IMR-90 (cell line): ENCODE results near the gene ZNF423.

Experiments used
- BHLHE40 ChIP-seq: fragments of 150-350 bp; IDR thresholded peaks from 2 replicates; pipeline ENCODE4 v1.6.1; 2016; ENCODE audit warnings: mild to moderate bottlenecking, low read depth, low read length
- CEBPB ChIP-seq: IDR thresholded peaks from 2 replicates; pipeline ENCODE4 v1.6.1; 2012; ENCODE audit warnings: low read depth, low read length, improper control_type of control experiment
- CTCF ChIP-seq: conservative IDR thresholded peaks from 2 replicates; pipeline ENCODE4 v1.5.1; 2012; ENCODE audit warnings: mild to moderate bottlenecking, low read depth, low read length, improper control_type of control experiment
- ELK1 ChIP-seq: fragments of 150-350 bp; IDR thresholded peaks from 2 replicates; pipeline ENCODE4 v1.6.1; 2016; ENCODE audit warnings: low read depth, mild to moderate bottlenecking, low read length, moderate library complexity, borderline replicate concordance
- MXI1 ChIP-seq: IDR thresholded peaks from 2 replicates; pipeline ENCODE4 v1.6.1; 2012; ENCODE audit warnings: low read depth, mild to moderate bottlenecking, low read length, moderate library complexity, borderline replicate concordance
- RAD21 ChIP-seq: IDR thresholded peaks from 2 replicates; pipeline ENCODE4 v1.6.1; 2012; ENCODE audit warnings: low read length, improper control_type of control experiment
- RCOR1 ChIP-seq: IDR thresholded peaks from 2 replicates; pipeline ENCODE4 v1.6.1; 2012; ENCODE audit warnings: mild to moderate bottlenecking, low read length, improper control_type of control experiment; ENCODE audit not compliant: insufficient replicate concordance
- SMC3 ChIP-seq: fragments of 150-350 bp; IDR thresholded peaks from 2 replicates; pipeline ENCODE4 v1.6.1; 2016; ENCODE audit warnings: low read depth, mild to moderate bottlenecking, antibody characterized with exemption, low read length, moderate library complexity
- TF ChIP-seq, protein P1 (sequence below): fragments of 150-350 bp; IDR thresholded peaks from 2 replicates; pipeline ENCODE4 v1.6.1; 2017; ENCODE audit warnings: mild to moderate bottlenecking, antibody characterized with exemption, low read length, low read depth

- TF ChIP-seq, protein P1, sequence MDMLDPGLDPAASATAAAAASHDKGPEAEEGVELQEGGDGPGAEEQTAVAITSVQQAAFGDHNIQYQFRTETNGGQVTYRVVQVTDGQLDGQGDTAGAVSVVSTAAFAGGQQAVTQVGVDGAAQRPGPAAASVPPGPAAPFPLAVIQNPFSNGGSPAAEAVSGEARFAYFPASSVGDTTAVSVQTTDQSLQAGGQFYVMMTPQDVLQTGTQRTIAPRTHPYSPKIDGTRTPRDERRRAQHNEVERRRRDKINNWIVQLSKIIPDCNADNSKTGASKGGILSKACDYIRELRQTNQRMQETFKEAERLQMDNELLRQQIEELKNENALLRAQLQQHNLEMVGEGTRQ = no peak
- TF ChIP-seq CTCF (no peak), BHLHE40 (no peak), ELK1 (no peak), CEBPB (no peak), RAD21 (no peak), SMC3 (no peak), MXI1 (no peak), RCOR1 (no peak)
Observed at GRCh38 chr16:49665482-49666230, 190.3 kb downstream of the ZNF423 start.
